Vagina (tissue), 2 donors: ENCODE data around the gene TTC34. TPM values are rescaled to one million over a fixed set of nuclear protein-coding genes. Genes with fewer than 3 reads are reported as not detected.
A peak's percentile ranks its signal among the peaks of the same experiment; 100 is the strongest.

Source experiments
- DNase-seq, 2 donors: peaks; one replicate each; pipeline ENCODE4 v3.0.0-alpha.2; 2017; ENCODE audit errors: extremely low spot score in 2 of 2
- H3K27ac ChIP-seq: fragments of 200-600 bp; sonication (generic); one replicate; pipeline ENCODE4 v1.5.1; 2019
- H3K27me3 ChIP-seq: fragments of 200-600 bp; sonication (generic); one replicate; pipeline ENCODE4 v1.5.1; 2019
- H3K36me3 ChIP-seq, 2 donors: fragments of 200-600 bp; sonication (generic); one replicate each; pipeline ENCODE4 v1.5.1; 2017 to 2019
- H3K4me1 ChIP-seq: fragments of 200-600 bp; sonication (generic); one replicate; pipeline ENCODE4 v1.5.1; 2019
- H3K4me3 ChIP-seq, 2 donors: fragments of 200-600 bp; sonication (generic); 1 replicate in 1 of 2; 2 replicates in 1 of 2; pipeline ENCODE4 v1.5.1; 2016 to 2019
- H3K9me3 ChIP-seq: fragments of 200-600 bp; sonication (generic); one replicate; pipeline ENCODE4 v1.5.1; 2019
- POLR2A ChIP-seq, 2 donors: fragments of 450-650 bp; IDR thresholded peaks; one replicate each; pipeline ENCODE4 v1.6.1; 2017; ENCODE audit warnings: antibody characterized with exemption in 2 of 2, mild to moderate bottlenecking in 2 of 2, moderate library complexity in 2 of 2
- POLR2AphosphoS5 ChIP-seq, 2 donors: sonication (generic); formaldehyde crosslinking; IDR thresholded peaks; one replicate each; pipeline ENCODE4 v1.9.0; 2017; ENCODE audit warnings: antibody characterized with exemption in 2 of 2, mild to moderate bottlenecking in 2 of 2, low read depth in 1 of 2; ENCODE audit not compliant: insufficient read depth in 1 of 2
- intact Hi-C: fragments of 100-400 bp; cut with DNase I; formaldehyde crosslinking; loops from one replicate; pipeline ENCODE4 v1.15.1; 2023
- total RNA-seq: library from RNA; depleted of rRNA; stranded (reverse); fragments of >200 nt; gene quantifications from one replicate; pipeline ENCODE4 v1.2.3, GENCODE V29; 2016
- TF ChIP-seq, protein P1 (sequence below), 3 experiments: fragments of 450-650 bp in 2 of 3; fragments of 200-600 bp in 1 of 3; sonication (generic) in 1 of 3; IDR thresholded peaks; one replicate each; pipeline ENCODE4 v1.5.1; 2017 to 2019; ENCODE audit warnings: antibody characterized with exemption in 3 of 3, mild to moderate bottlenecking in 2 of 3, moderate library complexity in 2 of 3

Gene TTC34
- total RNA-seq, 1 donor from 2014 or later = under 0.01 TPM

- peak overlapping the region; percentile 81 to 85 for H3K4me3 ChIP-seq
- H3K27me3 ChIP-seq = no peaks in the 10 kb centered on the region
- TF ChIP-seq POLR2A (IDR thresholded peaks at IDR 0.05) (no peak), POLR2AphosphoS5 (IDR thresholded peaks at IDR 0.05; ENCODE audit: insufficient read depth in 1 of 2, low read depth in 1 of 2) (no peak)
- TF ChIP-seq, protein P1, sequence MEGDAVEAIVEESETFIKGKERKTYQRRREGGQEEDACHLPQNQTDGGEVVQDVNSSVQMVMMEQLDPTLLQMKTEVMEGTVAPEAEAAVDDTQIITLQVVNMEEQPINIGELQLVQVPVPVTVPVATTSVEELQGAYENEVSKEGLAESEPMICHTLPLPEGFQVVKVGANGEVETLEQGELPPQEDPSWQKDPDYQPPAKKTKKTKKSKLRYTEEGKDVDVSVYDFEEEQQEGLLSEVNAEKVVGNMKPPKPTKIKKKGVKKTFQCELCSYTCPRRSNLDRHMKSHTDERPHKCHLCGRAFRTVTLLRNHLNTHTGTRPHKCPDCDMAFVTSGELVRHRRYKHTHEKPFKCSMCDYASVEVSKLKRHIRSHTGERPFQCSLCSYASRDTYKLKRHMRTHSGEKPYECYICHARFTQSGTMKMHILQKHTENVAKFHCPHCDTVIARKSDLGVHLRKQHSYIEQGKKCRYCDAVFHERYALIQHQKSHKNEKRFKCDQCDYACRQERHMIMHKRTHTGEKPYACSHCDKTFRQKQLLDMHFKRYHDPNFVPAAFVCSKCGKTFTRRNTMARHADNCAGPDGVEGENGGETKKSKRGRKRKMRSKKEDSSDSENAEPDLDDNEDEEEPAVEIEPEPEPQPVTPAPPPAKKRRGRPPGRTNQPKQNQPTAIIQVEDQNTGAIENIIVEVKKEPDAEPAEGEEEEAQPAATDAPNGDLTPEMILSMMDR (IDR thresholded peaks at IDR 0.05) = no peak
- peaks cover 25% of the 10 kb centered on the region for H3K4me1 ChIP-seq
- intact Hi-C loops = loop anchor here (5.0 to 10.0 kb wide), 2 partner anchors 49 to 227 kb away; partner anchors contain the start of gene PEX10
- no peak for DNase-seq
- no peaks in the 10 kb centered on the region for H3K36me3 ChIP-seq
- peak overlapping the region; percentile 84 for H3K27ac ChIP-seq
- peaks cover under 1% of the 10 kb centered on the region for H3K9me3 ChIP-seq
These were observed 159.9 kb downstream of the TTC34 start for GRCh38 chr1:2641381-2642130.

DNA sequence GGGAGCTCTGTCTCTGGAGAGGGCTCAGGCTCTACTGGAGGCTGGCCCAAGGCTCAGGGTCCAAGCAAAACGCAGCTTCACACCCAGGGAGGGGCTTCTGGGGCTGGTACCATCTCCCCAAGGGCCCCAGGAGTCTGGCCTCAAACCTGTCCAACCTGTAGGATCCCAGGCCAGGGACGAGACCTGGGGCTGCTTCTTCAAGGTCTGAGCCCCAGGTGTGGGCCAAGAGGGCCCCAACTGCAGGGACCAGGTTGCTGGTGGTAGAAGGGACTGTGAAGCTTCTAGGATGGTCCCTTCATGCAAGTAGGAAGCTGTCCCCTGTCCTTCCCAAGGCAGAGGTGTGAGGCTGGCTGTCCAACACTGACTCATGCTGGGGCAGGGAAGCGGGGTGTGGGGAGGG, 160.9 kb downstream of the TTC34 start:
- Histone ChIP-seq H3K4me1 (peaks cover 25% of the 10 kb centered on the region), H3K4me3 (no peak overlapping the region), H3K9me3 (no peaks in the 10 kb centered on the region), H3K27me3 (no peaks in the 10 kb centered on the region), H3K27ac (no peak overlapping the region), H3K36me3 (no peaks in the 10 kb centered on the region)
- TF ChIP-seq POLR2AphosphoS5 (IDR thresholded peaks at IDR 0.05; ENCODE audit: insufficient read depth in 1 of 2, low read depth in 1 of 2) (no peak), POLR2A (IDR thresholded peaks at IDR 0.05) (no peak)
- TF ChIP-seq, protein P1 (IDR thresholded peaks at IDR 0.05) = no peak
- DNase-seq = no peak
- intact Hi-C loops = loop anchor here (5.0 to 10.0 kb wide), 2 partner anchors 48 to 226 kb away; partner anchors contain the start of gene PEX10

- H3K4me3 ChIP-seq = no peak overlapping the region
- TF ChIP-seq POLR2AphosphoS5 (IDR thresholded peaks at IDR 0.05; ENCODE audit: insufficient read depth in 1 of 2, low read depth in 1 of 2) = no peak
- TF ChIP-seq, protein P1 (IDR thresholded peaks at IDR 0.05) = no peak
- no peak for TF ChIP-seq POLR2A (IDR thresholded peaks at IDR 0.05)
- no peaks in the 10 kb centered on the region for H3K27me3 ChIP-seq
- no peaks in the 10 kb centered on the region for H3K36me3 ChIP-seq
- no peak for DNase-seq
- no peak overlapping the region for H3K27ac ChIP-seq
- intact Hi-C loops = loop anchor here (5.0 to 10.0 kb wide), 2 partner anchors 48 to 225 kb away; partner anchors contain the start of gene PEX10
- peaks cover 25% of the 10 kb centered on the region for H3K4me1 ChIP-seq
- no peaks in the 10 kb centered on the region for H3K9me3 ChIP-seq
These were observed 161.6 kb downstream of the TTC34 start for GRCh38 chr1:2639607-2640521.

- Histone ChIP-seq H3K4me3 (no peak overlapping the region), H3K9me3 (no peaks in the 10 kb centered on the region), H3K27me3 (no peaks in the 10 kb centered on the region), H3K27ac (no peak overlapping the region), H3K4me1 (peaks cover 25% of the 10 kb centered on the region), H3K36me3 (no peaks in the 10 kb centered on the region)
- TF ChIP-seq, protein P1 (IDR thresholded peaks at IDR 0.05) = no peak
- TF ChIP-seq POLR2AphosphoS5 (IDR thresholded peaks at IDR 0.05; ENCODE audit: insufficient read depth in 1 of 2, low read depth in 1 of 2) = no peak
- no peak for TF ChIP-seq POLR2A (IDR thresholded peaks at IDR 0.05)
- intact Hi-C loops = no loop called here
- no peak for DNase-seq
These were observed 162.3 kb downstream of the TTC34 start for GRCh38 chr1:2639203-2639602.
